Adrenal gland (tissue), 5 donors: ENCODE data around the gene LTA4H.

Experiments used
- CTCF ChIP-seq, 6 experiments: fragments of 450-650 bp in 4 of 6; fragments of 200-600 bp in 2 of 6; sonication (generic) in 1 of 6; IDR thresholded peaks; 1 replicate in 5 of 6; 2 replicates in 1 of 6; pipeline versions ENCODE4 v1.5.1 to v1.8.0; 2016 to 2021; ENCODE audit warnings: antibody characterized with exemption in 6 of 6, mild to moderate bottlenecking in 2 of 6, moderate library complexity in 1 of 6
- POLR2A ChIP-seq, 2 donors: fragments of 450-650 bp; IDR thresholded peaks; one replicate each; pipeline ENCODE4 v1.6.1; 2017; ENCODE audit warnings: antibody characterized with exemption in 2 of 2, mild to moderate bottlenecking in 2 of 2, moderate library complexity in 1 of 2
- donor health status: DM: no; HTN: no; CAD: no.

GRCh38 chr12:96063046-96063445 lies 27.7 kb upstream of the LTA4H start:
- TF ChIP-seq CTCF (IDR thresholded peaks at IDR 0.05) = no peak
- TF ChIP-seq POLR2A (IDR thresholded peaks at IDR 0.05) = no peak
